Activated T-cell treated with anti-CD3 and anti-CD28 coated beads, Interleukin-2, amount 50 U/mL, for 72 hours (primary cell): ENCODE measurements around the gene IGHMBP2. TPM values are rescaled to one million over a fixed set of nuclear protein-coding genes. Genes with fewer than 3 reads are reported as not detected.
"Not testable (repeated sequence)": the region's sequence is repeated elsewhere in the genome, so short reads cannot be mapped to it uniquely, and the experiment has no call there.

Experiments
- ATAC-seq, 2 donors: fragments of 150-1000 bp; cut with Tn5 transposase; replicated peaks in 1 of 2; 2 replicates each; pipeline ENCODE4 v1.10.0; 2021; ENCODE audit warnings: moderate library complexity in 2 of 2, mild to moderate bottlenecking in 1 of 2
- DNase-seq, 2 donors: peaks; one replicate each; pipeline ENCODE4 v3.0.0; 2021 to 2022; ENCODE audit warnings: mixed read lengths in 1 of 2
- H3K27ac Mint-ChIP-seq: one replicate; pipeline ENCODE4 v1.8.0; 2022; ENCODE audit warnings: mild to moderate bottlenecking, moderate library complexity, mixed read lengths
- H3K27me3 Mint-ChIP-seq: one replicate; pipeline ENCODE4 v1.8.0; 2022; ENCODE audit warnings: low read depth, mixed read lengths
- H3K36me3 Mint-ChIP-seq, 2 donors: one replicate each; pipeline ENCODE4 v1.8.0; 2022; ENCODE audit warnings: mixed read lengths in 2 of 2, mild to moderate bottlenecking in 1 of 2; ENCODE audit not compliant: insufficient read depth in 2 of 2
- H3K4me1 Mint-ChIP-seq: one replicate; pipeline ENCODE4 v1.8.0; 2022; ENCODE audit warnings: low read depth, mixed read lengths
- H3K4me3 Mint-ChIP-seq, 2 donors: one replicate each; pipeline ENCODE4 v1.8.0; 2022; ENCODE audit warnings: mild to moderate bottlenecking in 2 of 2, mixed read lengths in 2 of 2, moderate library complexity in 2 of 2
- H3K9me3 Mint-ChIP-seq, 2 donors: one replicate each; pipeline ENCODE4 v1.8.0; 2022; ENCODE audit warnings: mixed read lengths in 2 of 2
- total RNA-seq, 2 donors: library from RNA; stranded (reverse); gene quantifications; one replicate each; pipeline ENCODE4 v1.2.3, GENCODE V29; 2022

The IGHMBP2 gene
- total RNA-seq, 2 donors from 2014 or later, result 29.2 to 40.6 TPM

DNA sequence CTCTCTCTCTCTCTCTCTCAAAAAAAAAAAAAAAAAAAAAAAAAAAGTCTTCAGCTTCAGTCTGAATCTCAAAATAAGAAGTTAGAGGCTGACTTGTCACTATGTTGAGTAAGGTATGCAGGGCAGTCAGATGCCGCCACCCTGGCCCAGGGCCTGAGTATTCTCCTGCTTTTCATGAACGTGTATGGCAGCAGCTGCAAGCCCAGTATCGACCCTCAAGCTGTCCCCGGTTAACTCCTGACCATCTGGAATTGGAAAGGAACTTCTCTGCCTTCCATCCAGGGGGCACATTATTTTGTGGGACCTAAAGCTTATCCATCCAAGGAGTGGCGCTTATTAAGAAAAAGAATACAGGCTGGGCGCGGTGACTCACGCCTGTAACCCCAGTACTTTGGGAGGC is 65.7 kb downstream of the IGHMBP2 start:
- no peaks in the 10 kb centered on the region for H3K9me3 Mint-ChIP-seq
- H3K4me1 Mint-ChIP-seq, result peaks cover 4% of the 10 kb centered on the region
- H3K27ac Mint-ChIP-seq, result no peak overlapping the region
- H3K27me3 Mint-ChIP-seq, result no peaks in the 10 kb centered on the region
- no peak overlapping the region for H3K4me3 Mint-ChIP-seq
- no peaks in the 10 kb centered on the region for H3K36me3 Mint-ChIP-seq
- DNase-seq (no peak), ATAC-seq (no peak)

DNA sequence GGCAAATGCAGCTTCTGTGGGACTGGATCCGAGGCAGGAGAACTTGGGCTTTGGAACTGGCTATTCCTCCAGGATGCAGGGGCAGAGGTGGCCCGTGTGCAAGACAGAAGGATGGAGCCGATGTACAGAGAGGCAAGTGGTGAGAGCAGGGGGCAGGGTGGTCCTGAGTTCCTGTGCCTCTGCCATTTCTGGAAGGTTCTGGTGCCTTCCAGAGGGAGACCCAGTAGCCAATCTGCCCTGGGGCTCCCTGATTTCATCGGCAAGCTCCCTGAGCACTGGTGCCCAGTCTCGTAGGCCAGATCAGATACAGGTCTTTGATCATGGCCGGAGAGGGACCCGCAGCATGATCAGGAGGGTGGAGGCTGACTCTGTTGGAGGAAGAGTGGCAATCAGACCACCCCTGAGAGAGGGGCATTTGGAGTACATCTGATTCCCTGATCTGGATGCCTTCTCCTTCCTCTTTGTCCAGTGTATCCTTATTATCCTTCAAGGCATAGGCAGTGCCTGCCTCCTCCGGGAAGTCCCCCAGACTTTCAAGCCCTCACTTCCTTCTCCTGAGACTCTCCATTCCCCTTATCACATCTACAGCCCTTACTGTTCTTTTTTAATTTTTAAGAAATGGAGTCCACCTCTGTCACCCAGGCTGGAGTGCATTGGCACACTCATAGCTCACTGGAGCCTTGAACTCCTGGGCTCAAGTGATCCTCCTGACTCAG is 67.4 kb downstream of the IGHMBP2 start:
- H3K36me3 Mint-ChIP-seq, result no peaks in the 10 kb centered on the region
- no peaks in the 10 kb centered on the region for H3K9me3 Mint-ChIP-seq
- peaks cover 7% of the 10 kb centered on the region for H3K4me1 Mint-ChIP-seq
- ATAC-seq, result no peak
- H3K27ac Mint-ChIP-seq, result no peak overlapping the region
- no peak overlapping the region for H3K4me3 Mint-ChIP-seq
- no peaks in the 10 kb centered on the region for H3K27me3 Mint-ChIP-seq
- no peak for DNase-seq

DNA sequence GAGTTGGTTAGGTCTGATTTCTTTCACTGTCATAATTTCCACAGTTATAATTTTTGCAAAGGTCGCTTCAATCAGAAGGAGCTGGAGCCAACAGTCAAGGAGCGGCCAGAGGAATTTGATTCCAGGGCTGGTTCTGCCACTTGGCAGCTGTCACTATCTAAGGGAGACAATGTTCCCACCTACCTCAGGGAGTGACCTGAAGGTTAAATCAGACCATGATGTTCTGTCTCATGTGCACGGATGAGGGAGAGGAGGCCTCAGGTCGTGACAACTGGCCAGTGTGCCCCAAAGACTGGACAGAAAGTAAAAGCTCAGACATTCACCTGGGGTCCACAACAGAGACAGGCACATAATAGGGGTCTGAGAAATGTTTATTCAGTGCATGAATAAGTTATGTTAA is 69.5 kb downstream of the IGHMBP2 start:
- ATAC-seq (no peak), DNase-seq (no peak)
- H3K4me3 Mint-ChIP-seq, result no peak overlapping the region
- no peaks in the 10 kb centered on the region for H3K27me3 Mint-ChIP-seq
- no peak overlapping the region for H3K27ac Mint-ChIP-seq
- H3K4me1 Mint-ChIP-seq, result peaks cover 4% of the 10 kb centered on the region
- H3K36me3 Mint-ChIP-seq, result no peaks in the 10 kb centered on the region
- H3K9me3 Mint-ChIP-seq, result no peaks in the 10 kb centered on the region

DNA sequence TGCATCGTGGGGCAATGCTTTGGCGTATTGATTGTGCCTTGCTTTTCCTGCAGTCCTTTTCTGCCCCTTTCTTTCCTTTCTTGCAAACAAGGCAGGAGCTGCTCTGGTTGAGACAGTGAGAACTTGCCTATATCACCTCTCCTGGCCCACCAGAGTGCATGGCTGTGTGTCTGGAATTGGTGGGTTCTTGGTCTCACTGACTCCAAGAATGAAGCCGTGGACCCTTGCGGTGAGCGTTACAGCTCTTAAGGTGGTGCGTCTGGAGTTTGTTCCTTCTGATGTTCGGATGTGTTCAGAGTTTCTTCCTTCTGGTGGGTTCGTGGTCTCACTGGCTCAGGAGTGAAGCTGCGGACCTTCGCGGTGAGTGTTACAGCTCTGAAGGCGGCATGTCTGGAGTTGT is 70.0 kb downstream of the IGHMBP2 start:
- not testable (repeated sequence) for H3K9me3 Mint-ChIP-seq, H3K36me3 Mint-ChIP-seq, H3K4me1 Mint-ChIP-seq, H3K4me3 Mint-ChIP-seq, H3K27me3 Mint-ChIP-seq, DNase-seq, ATAC-seq, H3K27ac Mint-ChIP-seq

DNA sequence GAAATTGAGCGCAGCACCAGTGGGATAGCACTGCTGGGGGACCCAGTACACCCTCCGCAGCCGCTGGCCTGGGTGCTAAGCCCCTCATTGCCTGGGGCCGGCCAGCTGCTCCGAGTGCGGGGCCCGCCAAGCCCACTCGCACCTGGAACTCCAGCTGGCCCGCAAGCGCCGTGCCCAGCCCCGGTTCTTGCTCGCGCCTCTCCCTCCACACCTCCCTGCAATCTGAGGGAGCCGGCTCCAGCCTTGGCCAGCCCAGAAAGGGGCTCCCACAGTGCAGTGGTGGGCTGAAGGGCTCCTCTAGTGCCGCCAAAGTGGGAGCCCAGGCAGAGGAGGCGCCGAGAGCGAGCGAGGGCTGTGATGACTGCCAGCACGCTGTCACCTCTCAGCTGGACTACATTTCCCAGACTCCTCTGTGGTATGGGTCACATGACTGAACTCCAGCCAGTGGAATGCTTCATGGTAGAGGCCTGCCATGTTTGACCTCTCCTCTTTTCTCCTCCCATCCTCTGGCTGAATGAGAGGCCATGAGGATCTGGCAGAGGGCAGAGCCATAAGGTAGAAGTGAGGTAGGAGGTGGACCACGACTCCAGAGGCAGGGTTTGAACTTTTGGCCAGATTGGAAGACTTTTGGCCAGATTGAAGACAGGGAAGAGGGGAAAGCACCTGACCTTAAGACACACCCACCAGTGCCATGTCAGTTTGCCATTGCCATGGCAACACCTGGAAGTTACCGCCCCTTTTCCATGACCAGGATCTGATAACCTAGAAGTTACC is 70.9 kb downstream of the IGHMBP2 start:
- DNase-seq (peak; percentile 15 to 19), ATAC-seq (peak; percentile 75 to 84)
- H3K4me3 Mint-ChIP-seq, result no peak overlapping the region
- no peaks in the 10 kb centered on the region for H3K9me3 Mint-ChIP-seq
- no peaks in the 10 kb centered on the region for H3K27me3 Mint-ChIP-seq
- peaks cover 4% of the 10 kb centered on the region for H3K4me1 Mint-ChIP-seq
- H3K27ac Mint-ChIP-seq, result no peak overlapping the region
- H3K36me3 Mint-ChIP-seq, result no peaks in the 10 kb centered on the region

DNA sequence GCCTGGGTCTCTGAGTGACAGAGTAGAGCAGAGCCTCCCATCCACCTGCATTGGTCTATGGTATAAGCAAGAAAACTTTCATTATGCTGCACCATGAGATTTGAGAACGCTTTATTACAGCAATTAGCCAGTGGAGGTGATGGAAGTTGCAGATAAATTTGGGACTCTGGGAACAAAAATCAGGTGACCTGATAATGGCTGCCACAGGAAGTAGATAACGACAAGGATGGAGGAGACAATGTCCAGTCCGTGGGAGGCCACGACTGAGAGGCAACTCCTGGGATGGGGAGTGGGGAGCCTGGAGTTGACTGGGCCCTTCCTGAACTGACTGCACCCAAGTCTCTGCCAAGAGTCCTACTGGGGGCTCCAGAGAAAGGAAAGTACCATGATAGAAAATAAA is 72.4 kb downstream of the IGHMBP2 start:
- ATAC-seq (no peak), DNase-seq (no peak)
- Mint-ChIP-seq H3K4me3 (no peak overlapping the region), H3K27me3 (no peaks in the 10 kb centered on the region), H3K36me3 (no peaks in the 10 kb centered on the region), H3K27ac (no peak overlapping the region), H3K9me3 (no peaks in the 10 kb centered on the region), H3K4me1 (peaks cover 4% of the 10 kb centered on the region)

DNA sequence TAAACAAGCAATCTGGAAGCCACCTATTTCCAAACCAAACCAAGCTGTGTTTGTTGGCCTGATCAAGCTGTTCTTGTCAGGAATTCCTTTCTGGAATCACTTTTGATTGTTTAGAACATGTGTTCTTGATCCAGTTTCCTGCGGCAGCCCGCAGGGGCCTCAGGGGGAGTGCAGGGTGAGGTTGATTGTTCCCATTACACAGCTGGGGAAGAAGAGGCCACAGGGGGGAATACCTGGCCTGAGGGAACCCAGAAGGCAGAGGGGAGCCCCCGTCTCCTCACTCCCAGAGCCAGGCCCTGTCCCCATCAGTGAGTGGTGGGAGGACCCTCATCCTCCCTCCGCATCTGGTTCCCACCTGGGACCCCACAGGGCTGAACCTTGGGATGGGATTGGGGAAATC is 72.9 kb downstream of the IGHMBP2 start:
- Mint-ChIP-seq H3K9me3 (no peaks in the 10 kb centered on the region), H3K27me3 (no peaks in the 10 kb centered on the region), H3K36me3 (no peaks in the 10 kb centered on the region), H3K4me3 (no peak overlapping the region), H3K27ac (no peak overlapping the region), H3K4me1 (peaks cover 4% of the 10 kb centered on the region)
- DNase-seq (no peak), ATAC-seq (no peak)

DNA sequence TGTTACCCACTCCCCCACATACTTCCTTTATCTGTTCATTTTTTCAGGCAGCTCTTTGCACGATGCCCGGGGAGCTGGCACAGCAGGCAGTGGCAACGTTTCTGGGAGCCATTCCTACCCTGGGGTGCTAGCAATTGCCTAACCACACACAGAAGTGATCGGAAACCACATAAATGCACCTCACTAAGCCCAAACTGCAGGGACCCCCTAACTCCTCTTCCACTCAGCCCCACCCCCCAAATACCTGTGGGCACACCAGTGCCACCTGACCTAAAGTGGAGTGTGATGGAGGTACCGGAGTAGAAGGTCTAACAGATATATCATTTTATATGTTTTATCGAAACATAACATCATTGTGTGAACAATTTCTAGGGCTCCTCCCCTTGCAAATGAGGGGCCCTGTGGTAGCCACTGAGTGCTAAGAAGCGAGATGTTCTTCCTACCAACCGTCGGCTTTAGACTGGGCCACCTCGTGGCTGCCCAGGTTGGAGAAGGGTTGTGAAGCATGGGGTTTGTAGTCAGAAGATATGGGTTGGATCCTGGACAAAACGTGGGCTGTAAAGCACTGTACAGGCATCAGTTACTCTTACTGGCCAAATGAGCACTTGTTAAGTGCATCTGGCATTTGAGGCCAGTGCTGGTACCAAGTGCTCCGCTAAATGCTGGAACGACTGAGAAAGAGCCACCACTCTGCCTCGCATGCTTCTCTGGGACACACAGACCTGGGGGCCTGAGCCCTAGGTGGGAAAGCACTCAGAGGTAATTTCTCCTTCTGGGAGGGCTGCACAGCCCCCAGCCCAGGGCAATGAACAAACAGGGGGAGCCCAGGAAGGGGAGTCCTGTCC is 74.3 kb downstream of the IGHMBP2 start:
- ATAC-seq, result no peak
- H3K4me1 Mint-ChIP-seq, result peaks cover 4% of the 10 kb centered on the region
- no peak overlapping the region for H3K27ac Mint-ChIP-seq
- peaks cover 6% of the 10 kb centered on the region for H3K27me3 Mint-ChIP-seq
- DNase-seq, result no peak
- H3K9me3 Mint-ChIP-seq, result peaks cover 0 to 3% of the 10 kb centered on the region in 2 donors
- no peaks in the 10 kb centered on the region for H3K36me3 Mint-ChIP-seq
- no peak overlapping the region for H3K4me3 Mint-ChIP-seq

DNA sequence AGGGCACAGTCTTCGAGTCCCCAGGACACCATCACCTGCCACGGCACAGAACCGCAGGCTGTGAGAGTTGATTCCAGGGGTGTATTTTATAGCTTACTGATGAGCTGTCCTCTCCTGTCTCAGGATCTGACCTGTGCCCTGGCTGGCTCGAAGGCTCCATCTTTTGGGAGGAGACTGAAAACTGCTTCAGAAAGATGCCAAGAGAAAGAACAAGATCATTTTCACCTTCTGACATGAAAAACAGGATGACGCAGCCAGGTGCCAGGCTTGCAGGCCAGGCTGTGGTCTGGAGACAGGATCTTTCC is 74.9 kb downstream of the IGHMBP2 start:
- no peak for ATAC-seq
- Mint-ChIP-seq H3K4me3 (no peak overlapping the region), H3K27ac (no peak overlapping the region), H3K27me3 (peaks cover 7% of the 10 kb centered on the region), H3K36me3 (no peaks in the 10 kb centered on the region), H3K4me1 (peaks cover 4% of the 10 kb centered on the region), H3K9me3 (peaks cover 0 to 3% of the 10 kb centered on the region in 2 donors)
- DNase-seq, result no peak

DNA sequence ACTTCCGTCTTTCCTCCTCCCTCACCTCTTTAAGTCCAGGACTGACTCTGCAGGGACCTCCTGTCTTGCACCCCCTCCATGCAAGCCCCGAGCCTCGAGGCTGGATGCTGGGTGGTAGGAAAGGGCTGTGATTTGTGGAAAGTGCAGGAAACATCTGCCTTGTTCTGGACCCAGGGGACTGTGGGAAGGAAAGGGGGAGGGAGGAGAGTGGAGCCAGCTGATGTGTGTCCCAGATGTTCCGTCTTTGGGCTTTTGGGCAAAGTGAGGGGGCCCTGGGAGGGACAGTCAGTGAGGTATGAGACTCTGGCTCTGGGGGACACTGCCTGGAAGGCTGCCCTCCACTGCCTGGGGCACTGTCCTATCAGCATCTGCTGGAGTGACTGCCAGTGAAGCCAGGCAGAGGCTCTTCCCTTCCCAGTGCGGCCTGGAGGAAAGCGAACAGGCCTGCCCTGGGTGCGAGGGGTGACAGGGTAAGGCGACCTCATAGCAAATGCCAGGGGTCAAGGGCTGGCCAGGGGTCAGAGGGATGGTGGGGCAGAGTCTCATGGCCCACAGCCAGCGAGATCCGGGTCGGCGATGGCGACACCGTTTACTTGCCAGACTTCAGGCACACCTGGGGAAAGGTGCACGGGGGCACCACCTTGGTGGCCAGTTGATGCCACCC is 75.4 kb downstream of the IGHMBP2 start:
- no peaks in the 10 kb centered on the region for H3K36me3 Mint-ChIP-seq
- ATAC-seq, result no peak
- no peak for DNase-seq
- no peak overlapping the region for H3K27ac Mint-ChIP-seq
- H3K27me3 Mint-ChIP-seq, result peaks cover 7% of the 10 kb centered on the region
- no peak overlapping the region for H3K4me3 Mint-ChIP-seq
- peaks cover 0 to 3% of the 10 kb centered on the region in 2 donors for H3K9me3 Mint-ChIP-seq
- peaks cover 4% of the 10 kb centered on the region for H3K4me1 Mint-ChIP-seq

DNA sequence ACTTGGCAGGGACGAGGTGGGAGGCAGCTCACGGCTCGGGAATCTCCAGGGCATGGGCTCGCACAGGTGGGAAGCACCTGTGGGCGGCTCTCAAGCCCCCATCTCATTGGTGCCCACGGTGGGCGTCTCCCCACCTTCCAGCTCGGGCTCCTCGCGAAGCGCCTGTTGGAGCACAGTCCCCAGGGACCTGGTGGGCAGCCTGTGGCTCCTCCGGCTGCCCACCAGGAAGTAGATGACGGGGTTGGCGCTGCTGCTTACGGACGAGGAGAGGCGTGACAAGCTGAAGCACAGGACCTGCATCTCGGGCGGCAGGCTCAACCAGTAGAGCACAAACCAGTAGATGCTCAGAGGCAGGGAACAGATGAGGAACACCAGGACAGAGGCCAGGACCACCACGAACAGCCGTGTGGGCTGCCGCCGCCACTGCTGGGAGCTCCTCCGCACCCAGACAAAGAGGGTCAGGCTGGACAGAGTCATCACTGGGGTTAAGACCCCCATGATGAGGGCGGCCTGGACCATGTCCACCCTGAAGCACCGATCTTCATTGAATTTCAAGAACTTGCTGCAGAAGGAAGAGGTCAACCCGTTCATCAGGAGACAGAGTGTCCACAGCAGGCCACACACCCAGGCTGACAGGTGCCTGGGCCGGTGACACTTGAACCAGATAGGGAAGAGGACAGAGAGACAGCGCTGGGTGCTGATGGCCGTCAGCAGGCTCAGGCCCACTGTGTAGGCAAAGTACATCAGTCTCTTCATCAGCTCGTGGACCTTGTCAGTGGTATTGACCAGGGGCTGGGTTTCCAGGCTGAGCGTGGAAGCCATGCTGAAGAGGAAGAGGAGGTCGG is 76.5 kb downstream of the IGHMBP2 start:
- ATAC-seq, result no peak
- no peak overlapping the region for H3K27ac Mint-ChIP-seq
- peaks cover 0 to 3% of the 10 kb centered on the region in 2 donors for H3K9me3 Mint-ChIP-seq
- H3K36me3 Mint-ChIP-seq, result no peaks in the 10 kb centered on the region
- H3K4me1 Mint-ChIP-seq, result no peaks in the 10 kb centered on the region
- H3K4me3 Mint-ChIP-seq, result no peak overlapping the region
- DNase-seq, result no peak
- peaks cover 7% of the 10 kb centered on the region for H3K27me3 Mint-ChIP-seq

DNA sequence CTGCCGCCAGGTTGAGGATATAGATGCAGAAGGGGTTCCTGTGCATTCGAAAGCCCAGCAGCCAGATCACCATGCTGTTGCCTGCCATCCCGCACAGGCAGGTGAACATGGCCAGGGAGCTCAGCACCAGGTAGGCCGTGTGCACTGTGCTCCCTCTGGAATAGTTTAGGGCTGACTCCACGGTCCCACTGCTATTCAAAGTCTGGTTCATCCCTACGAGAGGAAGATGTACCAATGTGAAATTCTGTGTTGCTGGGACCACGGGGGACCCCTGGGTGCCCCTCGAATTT is 77.0 kb downstream of the IGHMBP2 start, which contains the start of gene MRGPRD:
MRGPRD (minus strand) TSS at position 211 of the 290 bp plus-strand sequence; CDS start at position 211, 0 bp downstream.
- Mint-ChIP-seq H3K27ac (no peak within 1 kb of the TSS), H3K9me3 (peaks cover 0 to 3% of the 10 kb centered on the region in 2 donors), H3K4me1 (no peaks in the 10 kb centered on the region), H3K4me3 (no peak within 1 kb of the TSS), H3K36me3 (no peaks in the 10 kb centered on the region), H3K27me3 (peaks cover 7% of the 10 kb centered on the region)
- ATAC-seq (no peak), DNase-seq (no peak)
